Fibroblast of peridontal ligament (primary cell): Measurements from ENCODE around the gene COL23A1.

Source experiments
- DNase-seq: peaks from one replicate; pipeline ENCODE4 v3.0.0-alpha.2; 2010; ENCODE audit errors: extremely low read depth

Gene COL23A1

DNA sequence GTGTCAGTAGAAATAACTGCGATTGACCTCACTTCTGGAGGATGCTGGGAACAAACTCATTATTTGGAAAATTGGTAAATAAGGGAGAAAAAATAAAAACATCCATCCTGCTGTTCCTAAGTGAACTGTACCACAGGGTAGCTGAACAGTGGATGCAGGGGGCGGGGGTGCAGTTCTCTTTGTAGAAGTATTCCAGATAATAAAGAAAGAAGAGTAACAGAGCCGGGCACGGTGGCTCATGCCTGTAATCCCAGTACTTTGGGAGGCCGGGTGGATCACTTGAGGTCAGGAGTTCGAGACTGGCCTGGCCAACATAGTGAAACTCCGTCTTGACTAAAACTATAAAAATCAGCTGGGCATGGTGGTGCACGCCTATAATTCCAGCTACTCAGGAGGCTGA lies 132.1 kb downstream of the COL23A1 start:
- DNase-seq = no peak

DNA sequence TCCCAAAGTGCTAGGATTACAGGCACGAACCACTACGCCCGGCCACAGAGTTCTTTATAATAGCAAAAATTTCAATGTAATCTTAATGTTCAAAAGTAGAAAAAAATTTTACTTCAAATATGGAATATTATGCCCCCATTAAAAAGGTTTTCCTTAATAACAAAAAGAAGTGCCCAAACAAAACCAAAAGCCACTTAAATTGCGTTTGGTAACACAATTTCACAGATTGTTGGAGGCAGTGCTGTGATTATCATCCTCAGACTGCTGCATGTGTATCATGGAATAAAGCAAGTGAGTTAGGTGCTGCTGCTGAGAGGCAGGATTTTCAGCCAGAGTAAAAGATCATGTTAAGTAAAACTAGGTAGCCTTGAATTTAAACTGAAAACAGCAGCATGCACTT lies 132.7 kb downstream of the COL23A1 start:
- no peak for DNase-seq

DNA sequence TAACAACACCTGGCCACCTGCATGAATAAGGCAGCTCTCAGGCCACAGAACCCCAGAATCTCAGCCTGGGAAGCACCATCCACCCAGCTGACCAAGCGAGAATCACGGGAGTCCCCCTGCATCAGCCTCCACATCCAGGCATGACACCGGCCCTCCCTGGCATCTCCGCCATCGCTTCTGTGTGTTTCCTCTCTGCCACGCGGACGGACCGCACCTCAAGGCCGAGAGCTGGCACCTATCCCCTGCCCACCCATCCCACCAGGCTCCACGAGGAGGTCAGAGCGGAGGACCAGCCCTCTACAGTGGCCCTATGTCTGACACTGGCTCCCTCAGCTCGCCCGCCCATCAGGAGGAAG lies 134.7 kb downstream of the COL23A1 start:
- DNase-seq = no peak

DNA sequence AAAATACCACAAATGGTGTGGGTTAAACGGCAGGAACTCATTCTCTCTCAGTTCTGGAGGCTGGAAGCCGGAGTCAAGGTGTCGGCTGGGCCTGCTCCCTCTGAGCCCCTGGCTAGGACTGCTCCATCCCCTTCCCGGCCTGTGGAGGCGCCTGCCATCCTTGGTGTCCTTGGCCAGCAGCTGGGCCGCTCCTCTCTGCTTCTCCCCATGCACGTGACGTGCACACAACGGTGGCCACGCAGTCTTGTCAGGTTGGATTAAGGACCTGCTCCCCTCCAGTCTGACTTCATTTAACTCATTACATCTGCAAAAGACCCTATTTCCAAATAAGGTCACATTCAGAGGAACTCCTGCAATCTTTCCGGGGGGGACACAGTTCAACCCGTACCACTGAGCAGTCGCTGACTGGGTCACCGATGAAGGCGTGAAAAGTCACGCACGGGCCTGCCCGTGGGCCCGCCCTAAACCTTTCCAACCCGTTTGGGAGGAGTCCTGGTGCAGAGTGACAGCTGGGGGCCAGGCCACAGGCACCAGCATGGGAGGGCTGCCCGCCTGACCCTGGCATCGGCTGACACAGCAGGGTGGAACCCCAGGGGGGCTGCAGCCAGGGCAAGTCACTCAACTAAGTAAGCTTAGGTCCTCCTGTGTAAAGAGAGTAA lies 135.2 kb downstream of the COL23A1 start:
- no peak for DNase-seq

DNA sequence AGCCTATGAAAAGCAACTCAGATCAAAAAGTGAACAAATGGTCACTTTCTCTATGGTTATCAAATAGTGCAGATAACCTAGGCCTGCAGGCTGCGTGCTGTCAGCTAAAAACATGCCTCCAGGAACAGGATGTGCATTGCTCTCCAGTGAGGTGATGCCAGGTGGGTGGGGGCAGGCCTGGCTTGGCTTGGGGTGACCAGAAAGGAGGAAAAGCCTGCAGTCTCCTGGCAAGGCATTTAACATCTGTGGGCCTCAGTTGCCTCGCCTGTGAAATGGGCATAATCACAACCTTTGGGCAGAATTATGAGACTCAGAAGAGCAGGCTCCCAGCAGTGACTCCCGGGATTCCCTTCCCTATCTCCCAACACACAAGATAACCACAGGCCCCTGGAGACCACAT lies 135.9 kb downstream of the COL23A1 start:
- no peak for DNase-seq

DNA sequence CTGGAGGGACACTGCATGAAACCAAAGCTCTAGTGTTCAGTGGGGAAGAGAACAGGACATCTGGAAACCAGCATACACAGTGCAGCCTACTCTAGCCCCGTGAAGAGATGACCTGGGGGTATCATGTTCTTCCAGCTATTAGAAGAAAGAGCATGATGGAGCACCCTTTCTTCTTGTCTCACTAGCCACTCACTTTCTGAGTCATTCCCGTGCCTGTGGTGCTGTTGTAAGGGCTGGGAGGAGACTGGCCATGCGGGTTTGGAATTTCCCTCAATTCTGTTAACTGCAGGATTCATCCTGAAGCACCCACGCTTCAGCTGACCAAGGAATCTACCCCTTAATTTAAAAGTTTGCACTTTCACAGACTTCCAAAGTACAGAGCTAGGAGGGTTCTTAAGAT lies 137.0 kb downstream of the COL23A1 start:
- DNase-seq = no peak

DNA sequence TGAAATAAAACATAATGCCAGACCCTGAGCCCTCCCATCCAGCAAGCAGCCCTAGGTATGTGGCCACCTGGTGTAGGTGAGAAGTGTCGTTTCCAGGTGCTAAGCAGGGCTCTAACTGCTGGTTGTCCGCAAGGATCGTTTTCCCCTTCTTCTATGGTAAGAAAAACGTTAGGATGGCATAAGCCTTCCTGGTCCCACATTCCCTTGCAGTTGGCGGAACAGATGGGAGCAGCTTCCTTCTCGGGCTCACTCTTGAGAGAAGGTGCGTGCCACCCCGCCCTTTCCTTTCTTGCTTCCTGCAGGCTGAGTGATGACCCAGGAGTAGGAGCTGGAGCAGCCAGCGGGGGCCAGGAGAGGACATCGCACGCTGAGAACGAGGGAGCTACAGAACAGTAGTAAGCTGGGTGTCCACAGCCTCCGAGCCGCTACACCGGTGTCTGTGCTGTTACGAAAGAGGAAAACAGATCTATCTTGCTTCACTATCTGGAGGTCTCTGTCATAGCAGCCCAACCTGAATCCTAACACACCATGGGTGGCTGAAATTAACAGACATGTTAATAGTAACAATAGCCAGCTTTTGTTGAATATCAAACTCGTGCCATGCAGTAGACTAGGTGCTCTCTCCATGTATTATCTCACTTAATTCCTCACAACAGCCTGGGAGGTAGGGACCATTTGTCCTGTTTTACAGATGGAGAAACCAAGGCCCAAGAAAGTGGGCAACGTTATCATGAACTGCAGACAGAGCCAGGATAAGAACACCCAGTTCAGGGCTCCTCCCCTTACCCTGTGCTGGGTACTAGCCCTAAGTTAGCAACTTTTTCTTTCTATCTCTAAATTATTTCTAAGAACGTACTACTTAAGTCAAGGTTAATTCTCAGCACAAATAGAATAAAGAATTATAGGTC lies 139.8 kb downstream of the COL23A1 start:
- no peak for DNase-seq

DNA sequence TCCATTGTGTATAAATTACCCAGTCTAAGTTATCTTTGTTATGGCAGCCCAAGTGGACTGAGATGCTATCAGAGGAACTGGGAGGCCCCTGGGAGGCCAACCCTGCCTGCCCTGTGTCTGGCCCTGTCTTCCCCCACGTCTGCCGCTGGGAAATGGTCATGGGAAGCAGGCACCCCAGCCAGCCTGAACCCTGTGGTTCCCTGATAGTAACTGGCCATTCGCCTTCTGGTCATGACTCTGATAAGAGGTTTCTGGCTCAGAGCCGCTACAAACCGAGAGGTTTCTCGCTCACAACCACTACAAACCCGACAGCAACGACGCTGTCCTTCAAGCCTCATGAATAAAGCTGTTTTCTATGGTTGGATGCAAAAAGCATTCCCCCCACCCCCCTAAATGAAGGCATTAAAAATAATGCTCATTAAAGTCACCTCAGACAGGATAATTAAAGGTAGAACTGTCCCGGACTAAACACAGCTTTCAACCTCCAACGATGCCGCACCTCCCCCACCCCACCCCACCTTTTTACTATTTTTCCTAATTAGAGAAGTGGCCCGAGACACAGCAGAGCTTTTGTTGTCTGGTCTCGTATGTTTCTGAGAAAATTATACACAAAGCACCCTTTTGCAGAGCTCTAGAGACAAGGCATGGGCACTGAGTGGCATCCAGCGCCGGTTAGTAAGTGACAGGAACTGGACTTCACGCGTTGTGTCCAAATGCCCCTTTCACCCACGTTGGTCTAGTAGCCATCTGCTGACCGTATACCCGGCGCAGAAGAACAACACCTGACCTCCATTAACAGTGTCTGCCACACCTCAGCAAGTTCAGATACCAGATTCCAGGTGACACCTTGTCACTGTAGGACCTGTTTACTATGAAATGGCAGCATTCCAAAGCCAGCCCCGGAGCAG lies 140.8 kb downstream of the COL23A1 start:
- no peak for DNase-seq

DNA sequence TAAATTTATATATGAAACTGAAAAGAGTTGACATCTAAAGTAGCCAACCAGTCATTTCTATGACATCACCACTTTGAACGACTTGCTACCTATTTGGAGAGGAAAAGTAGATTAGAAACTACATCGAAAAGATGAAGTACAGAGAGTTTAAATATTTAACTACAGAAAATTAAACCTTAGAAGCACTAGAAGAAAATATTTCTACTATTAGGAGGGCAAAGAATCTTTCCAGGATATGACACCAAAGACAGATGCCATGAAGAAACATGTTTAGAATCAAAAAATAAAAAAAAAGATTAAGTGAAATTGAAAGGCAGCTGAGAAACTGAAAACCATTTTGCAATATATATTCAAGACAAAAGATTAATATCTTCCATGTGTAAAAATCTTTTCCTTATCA lies 144.7 kb downstream of the COL23A1 start:
- DNase-seq = no peak

DNA sequence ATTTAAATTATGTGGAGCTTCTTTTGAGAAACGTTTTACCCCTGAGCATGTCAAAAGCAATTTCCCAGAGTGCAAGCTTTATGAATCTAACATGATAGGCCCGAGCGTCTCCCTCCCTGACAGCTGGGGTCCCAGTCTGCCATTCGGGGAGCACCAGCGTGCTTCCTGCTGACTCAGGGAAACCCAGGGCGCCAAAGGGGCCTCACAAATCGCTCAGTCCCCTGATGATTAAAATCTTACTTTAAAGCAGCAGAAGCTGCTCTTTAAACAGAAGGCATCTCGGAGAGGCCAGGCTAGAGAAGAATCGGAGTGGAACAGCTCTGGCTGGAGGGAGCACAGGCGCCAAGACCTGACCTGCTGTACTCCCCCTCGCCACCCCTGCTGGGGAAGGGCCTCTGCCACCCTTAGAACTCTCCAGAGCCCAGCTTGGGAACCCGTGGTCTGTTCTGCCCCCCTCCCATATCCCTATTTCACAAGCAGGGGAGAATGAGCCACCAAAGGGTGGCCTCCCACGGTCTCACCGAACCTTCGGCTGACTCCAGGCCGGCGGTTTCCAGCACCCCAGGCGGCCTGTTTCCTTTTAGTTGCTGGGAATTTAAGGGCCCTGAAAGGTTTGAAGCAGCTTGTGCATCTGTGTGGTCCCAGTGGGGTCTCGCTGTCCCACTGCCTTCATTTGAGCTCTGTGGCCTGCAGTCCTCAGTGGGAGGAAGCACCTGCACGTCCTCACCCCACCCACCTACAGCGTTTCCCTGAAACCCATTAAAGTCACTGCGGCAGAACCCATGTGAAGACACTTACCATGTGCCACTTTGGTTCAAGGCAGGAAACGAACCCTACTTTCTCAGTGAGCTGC lies 147.6 kb downstream of the COL23A1 start:
- DNase-seq = no peak

DNA sequence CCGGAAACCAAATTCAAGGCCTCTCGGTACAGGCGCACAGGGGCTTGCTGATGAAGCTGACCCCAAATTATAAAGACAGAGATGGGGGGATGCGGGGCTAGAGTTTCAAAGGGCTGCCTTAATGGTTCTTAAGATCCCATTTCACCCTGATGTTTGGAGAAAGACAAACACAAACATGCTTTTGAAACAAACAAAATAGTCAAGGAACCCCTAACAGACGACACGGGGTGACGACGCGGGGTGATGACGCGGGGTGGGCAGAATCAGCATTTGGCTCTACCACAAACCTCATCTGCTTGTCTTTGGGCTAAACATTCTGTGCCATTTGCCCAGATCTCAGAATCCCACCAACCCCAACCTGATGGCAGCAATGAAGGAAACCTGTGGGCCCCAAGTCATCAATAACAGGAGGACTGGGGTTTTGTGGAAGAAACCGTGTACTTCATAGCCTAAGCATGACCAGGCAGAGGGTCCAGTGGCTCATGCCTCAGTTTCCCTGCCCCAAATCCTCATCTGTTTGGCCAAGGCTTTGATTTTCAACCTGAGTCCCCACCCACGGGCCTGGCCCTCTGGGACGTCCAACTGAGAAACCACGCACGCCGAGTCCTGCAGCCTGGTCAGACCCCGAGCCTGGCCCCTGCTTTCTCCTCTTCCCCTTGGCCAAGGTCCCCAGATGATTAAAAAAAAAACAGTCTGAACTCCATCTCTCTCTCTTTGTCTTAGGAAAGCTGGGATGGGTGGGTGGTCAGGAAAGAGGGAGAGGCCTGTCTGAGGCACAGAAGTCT lies 148.5 kb downstream of the COL23A1 start:
- DNase-seq = no peak

DNA sequence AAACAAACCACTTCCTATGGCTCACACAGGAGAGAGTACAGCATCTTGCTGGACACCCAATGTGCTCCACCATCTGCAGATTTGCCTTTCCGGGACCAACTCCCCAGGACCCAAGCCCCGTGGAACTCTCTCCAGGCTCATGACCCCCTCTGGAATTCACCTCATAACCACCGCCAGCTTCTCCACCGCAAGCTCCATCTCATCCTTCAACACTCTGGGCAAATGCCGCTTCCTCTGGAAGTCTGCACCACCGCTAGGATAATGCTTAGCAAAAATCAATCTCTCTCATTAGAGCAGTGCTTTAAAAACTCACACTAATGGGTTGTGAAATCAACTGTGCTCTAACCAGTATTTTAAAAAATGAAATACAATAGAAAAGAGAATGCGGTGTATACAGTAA lies 150.0 kb downstream of the COL23A1 start:
- DNase-seq = no peak

DNA sequence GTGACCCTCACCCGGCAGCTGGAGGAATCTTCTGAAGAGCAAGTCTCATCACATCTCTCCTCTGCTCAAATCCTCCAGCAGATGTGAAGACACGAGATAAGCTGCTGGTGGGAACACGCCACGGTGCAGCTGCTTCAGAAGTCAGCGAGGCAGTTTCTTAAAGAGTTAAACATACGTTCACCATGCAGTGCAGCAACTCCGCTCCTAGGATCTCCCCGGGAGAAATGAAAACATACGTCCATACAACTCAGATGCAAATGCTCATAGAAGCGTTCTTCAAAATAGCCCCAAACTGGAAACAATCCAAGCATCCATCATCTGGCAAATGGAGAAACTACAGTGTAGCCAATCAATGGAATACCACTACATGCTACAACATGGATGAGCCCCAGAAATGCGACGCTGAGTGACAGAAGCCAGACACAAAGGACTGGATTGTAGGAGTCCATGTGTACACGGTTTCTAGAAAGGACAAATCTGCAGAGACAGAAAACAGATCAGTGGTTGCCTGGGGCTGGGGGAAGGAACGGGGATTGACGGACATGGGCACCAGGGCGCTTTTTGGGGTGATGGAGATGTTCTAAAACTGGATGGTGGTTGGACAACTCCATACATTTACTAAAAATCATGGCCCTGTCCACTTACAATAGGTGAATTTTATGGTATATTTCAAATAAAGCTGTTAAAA lies 150.6 kb downstream of the COL23A1 start:
- no peak for DNase-seq

DNA sequence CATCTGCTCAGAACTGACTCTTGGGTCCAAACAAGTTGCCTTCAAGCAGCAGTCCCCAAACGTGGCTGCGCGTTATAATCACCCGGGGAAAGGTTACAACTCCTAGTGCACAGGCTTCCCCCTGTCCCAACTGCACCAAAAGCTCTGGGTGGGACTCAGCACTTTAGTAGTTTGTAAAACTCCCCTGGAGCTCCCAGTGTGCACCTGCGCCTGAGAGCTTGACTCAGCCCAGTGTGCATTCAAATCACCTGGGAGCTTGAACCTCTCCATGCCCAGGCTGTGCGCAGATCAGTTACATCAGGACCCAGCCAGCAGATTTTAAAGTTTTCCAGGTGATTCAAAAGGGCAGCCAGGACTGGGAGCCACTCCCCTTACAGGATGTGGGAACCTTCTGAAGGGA lies 151.4 kb downstream of the COL23A1 start:
- DNase-seq = no peak

DNA sequence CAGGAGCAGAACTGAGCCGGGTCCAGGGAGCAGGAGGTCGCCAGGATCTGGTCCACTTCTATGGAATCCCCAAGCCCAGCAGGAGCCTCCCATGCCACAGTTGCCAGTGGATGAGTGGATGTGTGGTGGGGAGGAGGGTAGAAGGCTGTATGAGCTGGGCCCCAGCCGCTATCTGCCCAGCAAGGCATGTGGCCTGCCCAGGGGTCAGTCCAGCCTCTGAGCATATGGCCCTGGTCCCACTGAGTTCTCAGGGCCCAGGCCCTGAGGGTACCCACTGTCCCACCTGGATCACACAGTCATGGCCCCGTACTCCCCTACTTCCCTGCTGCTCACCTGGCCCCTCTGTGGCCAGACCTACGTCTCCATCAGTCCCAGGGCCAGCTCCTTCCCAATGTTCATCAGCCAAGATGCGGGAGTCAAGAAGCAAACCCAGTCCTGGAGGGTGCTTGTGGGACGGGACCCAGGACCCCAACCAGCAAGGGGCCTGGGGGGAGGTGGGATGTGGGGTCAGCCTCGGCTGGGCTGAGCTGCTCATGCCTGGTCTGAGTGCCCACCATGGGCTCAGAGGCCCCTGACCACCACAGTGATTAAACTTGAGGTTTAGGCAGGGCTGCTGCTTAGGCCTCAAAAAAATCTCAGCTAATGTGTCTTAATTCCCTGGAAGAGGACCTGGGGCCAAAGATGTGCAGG lies 152.7 kb downstream of the COL23A1 start:
- no peak for DNase-seq

DNA sequence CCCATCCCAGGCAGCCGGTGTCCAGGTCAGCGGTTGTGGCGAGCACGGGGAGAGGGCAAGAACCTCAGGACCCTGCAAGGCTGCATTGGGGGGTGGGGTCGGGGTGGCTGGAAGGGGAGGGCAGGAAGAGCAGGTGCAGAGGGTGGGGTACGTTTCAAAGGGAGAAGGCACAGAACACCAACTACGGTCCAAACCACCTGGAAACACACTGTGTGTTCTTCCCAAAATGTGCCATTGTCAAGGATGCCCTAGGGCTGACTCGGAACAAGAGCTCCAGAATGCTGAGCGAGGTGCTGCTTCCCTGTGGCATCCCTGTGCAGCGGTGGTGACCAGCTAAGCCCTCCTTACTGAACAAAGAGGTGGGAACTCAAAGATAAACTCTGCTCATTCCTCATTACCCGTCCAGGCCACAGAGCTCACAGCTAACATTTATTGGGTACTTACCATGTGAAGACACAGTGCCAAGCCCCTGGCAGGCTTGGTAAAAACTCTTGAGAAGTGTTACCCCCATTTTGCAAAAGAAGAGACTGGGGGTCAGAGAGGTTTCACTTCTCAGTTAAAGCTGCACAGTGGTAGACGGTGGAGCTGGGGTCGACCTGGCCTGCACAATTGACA lies 153.8 kb downstream of the COL23A1 start:
- no peak for DNase-seq

DNA sequence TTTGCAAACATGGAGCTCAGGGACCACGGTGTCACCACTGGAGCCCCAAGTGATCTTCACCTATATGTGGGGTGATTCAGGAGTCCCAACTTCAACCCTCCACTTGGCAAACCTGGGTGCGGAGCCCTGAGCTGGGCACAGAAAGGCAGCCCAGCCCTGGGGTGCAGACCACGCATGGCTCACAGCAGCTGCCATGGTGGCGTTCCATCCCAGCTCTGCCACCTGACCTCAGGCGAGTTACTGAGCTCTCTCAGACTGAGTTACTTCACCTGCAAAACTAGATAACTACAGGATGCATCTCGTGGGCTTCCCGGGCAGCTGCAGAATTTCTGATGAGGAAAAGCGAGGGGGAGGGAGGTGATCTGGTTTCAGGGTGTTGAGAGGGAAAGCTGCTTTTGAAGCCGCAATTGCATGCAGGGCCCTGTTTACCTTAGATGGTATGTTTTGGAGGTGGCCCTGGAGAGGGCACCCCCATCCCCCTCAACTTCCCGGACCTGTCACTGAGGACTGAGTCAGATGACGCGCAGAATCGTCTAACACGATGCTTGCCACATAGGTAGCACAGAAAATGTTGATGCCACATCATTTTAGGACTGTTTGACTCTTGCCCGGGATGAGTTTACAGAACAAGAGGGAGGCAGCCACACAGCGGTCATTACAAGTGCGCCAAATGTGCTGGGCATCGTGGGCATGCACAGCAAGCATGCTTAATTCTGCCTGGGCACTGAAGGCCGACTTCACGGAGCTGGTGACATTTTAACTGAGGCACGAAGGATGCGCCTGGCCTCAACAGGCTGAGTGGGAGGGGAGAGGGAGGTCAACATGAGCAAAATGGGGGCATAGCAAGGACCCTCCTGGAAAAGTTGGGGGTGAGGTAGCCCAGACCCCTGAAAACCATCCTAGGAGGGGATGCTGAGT lies 154.6 kb downstream of the COL23A1 start:
- no peak for DNase-seq

DNA sequence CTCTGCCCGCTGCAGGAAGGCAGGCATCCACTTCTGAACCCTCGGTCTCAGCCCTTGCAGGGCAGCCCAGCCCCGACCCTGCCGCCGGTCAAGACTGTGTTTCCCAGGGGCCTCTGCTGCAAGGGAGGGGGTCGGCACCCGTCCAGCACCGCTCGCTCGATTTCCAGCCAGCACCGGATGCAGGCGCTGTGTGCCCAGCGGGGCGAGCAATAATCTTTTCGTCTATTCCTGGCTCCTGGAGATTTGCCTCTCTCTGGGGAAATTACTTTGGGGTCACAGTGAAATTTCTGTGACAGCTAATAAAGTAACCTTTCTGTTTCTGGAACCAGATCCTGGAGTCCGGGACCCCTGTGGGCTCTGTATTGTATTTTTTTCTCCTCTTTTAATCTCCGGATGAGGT lies 155.3 kb downstream of the COL23A1 start:
- DNase-seq = no peak
